Body of pancreas (tissue), 4 donors: ENCODE measurements around the gene TMEM150B.

ENCODE experiments used
- CTCF ChIP-seq, 7 experiments: fragments of 450-650 bp in 4 of 7; fragments of 200-600 bp in 3 of 7; sonication (generic) in 3 of 7; IDR thresholded peaks; one replicate each; pipeline ENCODE4 v1.5.1; 2016 to 2019; ENCODE audit warnings: antibody characterized with exemption in 7 of 7
- POLR2A ChIP-seq, 3 donors: fragments of 450-650 bp; IDR thresholded peaks; one replicate each; pipeline ENCODE4 v1.6.1; 2016; ENCODE audit warnings: antibody characterized with exemption in 3 of 3, mild to moderate bottlenecking in 2 of 3

GRCh38 chr19:55310498-55310897, 14.6 kb downstream of the TMEM150B start:
- TF ChIP-seq CTCF (IDR thresholded peaks at IDR 0.05) (no peak), POLR2A (IDR thresholded peaks at IDR 0.05) (no peak)
